HG03469 (cell line): ENCODE data around the gene NAA80.
"Not testable (repeated sequence)": the region's sequence is repeated elsewhere in the genome, so short reads cannot be mapped to it uniquely, and the experiment has no call there.

Source experiments
- ATAC-seq: cut with Tn5 transposase; IDR thresholded peaks from one replicate; pipeline ENCODE4 v1.9.1; 2021; ENCODE audit warnings: mild to moderate bottlenecking, moderate library complexity, moderate number of reproducible peaks; ENCODE audit not compliant: unreplicated experiment

The NAA80 gene

GRCh38 chr3:50293079-50293801, 6.0 kb downstream of the NAA80 start:
- ATAC-seq, result no peak

- ATAC-seq, result peak; percentile 81
These were observed 6.8 kb downstream of the NAA80 start, which contains the start of gene IFRD2 for GRCh38 chr3:50292159-50293078. Gene IFRD2 (minus strand): TSS chr3:50292429. CDS start chr3:50292274, 155 bp downstream.

- no peak for ATAC-seq
These were observed 9.0 kb downstream of the NAA80 start for GRCh38 chr3:50290161-50290641.

DNA sequence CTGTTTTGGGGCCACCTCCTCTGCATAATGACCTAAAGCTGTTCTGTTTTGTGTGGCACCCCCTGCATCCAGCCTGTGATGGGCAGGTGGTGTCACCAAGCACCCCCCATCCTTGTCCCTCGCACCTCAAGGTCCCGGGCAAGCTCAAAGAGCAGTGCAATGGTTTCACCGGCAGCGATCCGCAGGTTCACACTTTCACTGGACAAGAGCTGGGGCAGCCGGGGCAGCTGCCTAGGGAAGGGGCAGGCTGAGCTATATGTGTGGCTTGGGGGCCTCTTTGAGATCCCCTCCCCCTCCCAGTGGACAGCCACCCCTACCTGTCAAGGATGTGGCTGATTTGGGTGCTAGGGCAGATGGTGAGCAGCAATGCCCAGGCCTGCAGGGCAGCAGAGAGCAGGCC, 10.1 kb downstream of the NAA80 start:
- ATAC-seq, result no peak

GRCh38 chr3:50288387-50289007, 10.7 kb downstream of the NAA80 start:
- no peak for ATAC-seq

DNA sequence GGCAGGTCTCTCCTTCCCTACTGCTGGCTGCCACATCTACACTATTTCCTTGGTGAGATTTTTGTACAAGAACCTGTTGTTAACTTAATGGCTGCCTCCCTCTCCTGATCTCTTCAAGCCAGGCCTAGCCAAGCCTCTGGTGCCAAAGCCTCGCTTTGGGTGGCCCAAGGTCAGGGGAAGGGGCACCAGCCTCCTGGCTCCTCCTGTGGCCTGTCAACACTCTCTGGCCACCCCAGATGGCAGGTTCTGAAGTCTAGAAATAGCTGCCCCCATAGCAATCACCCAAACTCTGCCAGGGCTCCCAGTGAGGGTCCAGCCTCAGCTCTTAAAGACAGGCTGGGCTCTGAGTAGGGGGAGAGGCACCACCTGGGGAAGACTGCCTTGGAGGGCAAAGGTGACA, 11.9 kb downstream of the NAA80 start:
- ATAC-seq, result no peak

DNA sequence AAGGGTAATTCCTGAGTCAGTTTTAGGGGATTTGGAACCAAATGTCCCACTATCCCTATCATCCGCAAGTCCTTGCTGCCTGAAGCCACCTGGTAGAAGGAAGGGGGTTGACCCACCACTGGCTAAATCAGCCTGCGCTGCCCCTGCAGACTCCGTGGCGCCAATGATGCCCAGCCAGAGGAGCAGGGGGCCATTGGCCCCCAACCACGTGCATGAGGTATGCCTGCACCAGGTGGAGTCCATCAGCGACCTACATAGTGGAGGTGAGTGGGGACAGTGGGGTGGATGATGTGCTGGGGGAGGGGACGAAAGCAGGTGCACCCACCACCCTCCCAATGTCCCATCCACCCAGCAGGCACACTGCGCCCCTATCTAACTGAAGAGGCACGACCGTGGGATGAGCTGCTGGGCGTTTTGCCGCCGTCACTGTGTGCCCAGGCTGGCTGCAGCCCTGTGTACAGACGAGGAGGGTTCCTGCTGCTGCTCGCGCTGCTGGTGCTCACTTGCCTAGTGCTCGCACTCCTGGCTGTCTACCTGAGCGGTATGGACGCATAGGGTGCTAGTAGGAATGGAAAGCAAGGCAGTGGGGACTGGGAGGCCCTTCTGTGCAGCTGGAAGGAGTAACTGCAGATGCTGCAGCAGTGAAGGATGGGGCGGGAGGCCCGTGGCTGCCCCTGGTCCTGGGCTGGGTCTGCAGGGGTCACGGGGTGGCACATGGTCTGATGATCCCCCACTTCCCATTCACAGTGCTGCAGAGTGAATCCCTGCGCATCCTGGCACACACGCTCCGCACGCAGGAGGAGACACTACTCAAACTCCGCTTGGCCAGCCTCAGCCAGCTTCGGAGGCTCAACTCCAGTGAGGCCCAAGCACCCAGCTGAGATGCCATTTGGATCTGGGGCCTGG, 12.6 kb downstream of the NAA80 start:
- no peak for ATAC-seq

GRCh38 chr3:50284121-50284520, 15.1 kb downstream of the NAA80 start:
- not testable (repeated sequence) for ATAC-seq

GRCh38 chr3:50279255-50280016, 19.8 kb downstream of the NAA80 start:
- no peak for ATAC-seq

GRCh38 chr3:50278880-50279224, 20.4 kb downstream of the NAA80 start, which contains the start of gene LSMEM2:
Gene LSMEM2 (plus strand): TSS chr3:50279087. CDS start chr3:50279114, 27 bp downstream.
- ATAC-seq, result no peak

DNA sequence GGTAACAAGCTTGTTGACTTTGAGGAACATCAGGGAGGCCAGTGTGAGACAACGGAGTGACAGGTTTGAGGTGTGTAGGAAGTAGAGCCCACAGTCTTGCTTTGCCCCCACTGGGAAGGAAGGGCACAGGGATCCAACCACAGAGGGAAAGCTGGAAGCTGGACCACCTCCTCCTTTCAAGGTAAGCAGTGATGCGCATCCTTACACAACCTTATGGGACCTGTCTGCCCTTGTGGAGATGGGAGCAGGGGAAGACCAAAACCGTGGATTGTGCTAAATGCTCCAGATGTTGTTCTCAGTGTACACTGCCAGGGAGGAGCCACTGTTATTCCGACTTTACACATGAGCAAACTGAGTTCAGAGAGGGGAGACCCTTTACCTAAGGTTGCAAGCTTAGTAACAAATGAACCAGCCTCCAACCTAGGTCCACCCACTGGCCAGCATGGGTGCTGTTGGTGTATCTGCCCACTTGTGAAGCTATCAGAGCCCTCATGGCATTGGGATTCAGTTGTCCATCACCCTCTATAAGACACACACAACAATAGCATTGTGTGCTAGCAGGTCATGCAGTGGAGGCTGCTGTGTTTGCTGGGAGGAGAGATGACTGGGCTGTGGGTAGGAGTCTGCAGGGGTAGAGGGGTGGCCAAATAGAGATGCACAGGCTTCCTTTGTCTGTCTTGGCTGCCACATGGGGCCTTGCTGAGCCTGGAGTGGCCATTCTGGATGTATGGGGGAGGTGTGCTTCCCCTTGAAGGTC, 20.9 kb downstream of the NAA80 start:
- no peak for ATAC-seq

DNA sequence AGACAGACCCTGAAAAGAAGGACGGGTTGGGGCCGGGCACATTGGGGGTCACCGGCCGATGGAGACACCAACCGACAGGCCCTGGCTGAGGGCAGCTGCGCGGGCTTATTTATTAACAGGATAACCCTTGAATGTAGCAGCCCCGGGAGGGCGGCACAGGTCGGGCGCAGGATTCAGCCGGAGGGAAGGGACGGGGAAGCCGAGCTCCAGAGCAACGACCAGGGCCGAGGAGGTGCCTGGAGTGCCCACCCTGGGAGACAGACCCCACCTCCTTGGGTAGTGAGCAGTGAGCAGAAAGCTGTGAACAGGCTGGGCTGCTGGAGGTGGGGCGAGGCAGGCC, 22.5 kb downstream of the NAA80 start:
- ATAC-seq, result no peak

- ATAC-seq, result no peak
These were observed 23.0 kb downstream of the NAA80 start for GRCh38 chr3:50275996-50276761.

DNA sequence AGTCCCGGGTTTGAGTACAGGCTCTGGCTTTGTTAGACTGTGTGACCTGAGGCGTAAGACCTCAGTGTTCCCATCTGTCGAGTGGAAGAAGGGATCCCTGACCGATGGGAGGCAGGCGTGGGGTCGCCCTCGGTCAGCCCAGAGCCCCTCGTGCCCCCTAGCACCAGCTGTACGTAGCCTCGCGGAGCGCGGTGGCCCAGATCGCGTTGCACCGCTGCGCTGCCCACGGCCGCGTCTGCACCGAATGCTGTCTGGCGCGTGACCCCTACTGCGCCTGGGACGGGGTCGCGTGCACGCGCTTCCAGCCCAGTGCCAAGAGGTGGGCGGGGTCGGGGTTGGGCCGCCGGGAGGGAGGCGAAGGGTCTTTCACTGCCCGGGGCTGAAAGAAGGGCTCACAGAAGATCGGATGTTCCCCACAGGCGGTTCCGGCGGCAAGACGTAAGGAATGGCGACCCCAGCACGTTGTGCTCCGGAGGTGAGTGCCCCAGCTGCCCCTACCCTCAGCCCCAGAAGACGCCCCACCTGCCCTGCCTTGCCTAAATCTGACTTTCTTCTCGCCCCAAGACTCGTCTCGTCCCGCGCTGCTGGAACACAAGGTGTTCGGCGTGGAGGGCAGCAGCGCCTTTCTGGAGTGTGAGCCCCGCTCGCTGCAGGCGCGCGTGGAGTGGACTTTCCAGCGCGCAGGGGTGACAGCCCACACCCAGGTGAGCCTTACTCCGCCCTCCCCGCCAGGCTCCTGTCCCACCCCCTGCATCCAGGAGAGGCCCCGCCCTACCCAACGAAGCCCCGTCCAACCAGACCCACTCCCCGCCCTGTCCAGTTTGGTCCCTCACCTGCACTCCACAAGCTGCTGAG, 23.8 kb downstream of the NAA80 start:
- no peak for ATAC-seq

GRCh38 chr3:50274371-50275104, 24.7 kb downstream of the NAA80 start:
- no peak for ATAC-seq

- no peak for ATAC-seq
These were observed 25.5 kb downstream of the NAA80 start for GRCh38 chr3:50273689-50274065.
